Trophoblast cell (in vitro differentiated cells and primary cell): Measurements from ENCODE around the gene TENM3.

Source experiments
- DNase-seq, 2 donors: peaks; one replicate each; pipeline ENCODE4 v3.0.0-alpha.2; 2016
- H2AFZ ChIP-seq: 2 replicates; pipeline ENCODE4 v1.6.1; 2013; ENCODE audit warnings: low read length, moderate library complexity, mild to moderate bottlenecking; ENCODE audit not compliant: insufficient read depth, poor library complexity
- H2AK5ac ChIP-seq: 2 replicates; pipeline ENCODE4 v1.6.1; 2013; ENCODE audit warnings: mild to moderate bottlenecking, low read length
- H2BK120ac ChIP-seq: 2 replicates; pipeline ENCODE4 v1.6.1; 2013; ENCODE audit warnings: low read length, mild to moderate bottlenecking, moderate library complexity; ENCODE audit not compliant: insufficient read depth, poor library complexity
- H2BK12ac ChIP-seq: 2 replicates; pipeline ENCODE4 v1.6.1; 2013; ENCODE audit warnings: mild to moderate bottlenecking, low read length, moderate library complexity
- H2BK5ac ChIP-seq: 2 replicates; pipeline ENCODE4 v1.6.1; 2013; ENCODE audit warnings: low read length, low read depth, moderate library complexity, mild to moderate bottlenecking; ENCODE audit not compliant: poor library complexity
- H3K14ac ChIP-seq: 2 replicates; pipeline ENCODE4 v1.6.1; 2013; ENCODE audit warnings: mild to moderate bottlenecking, low read length
- H3K18ac ChIP-seq: 2 replicates; pipeline ENCODE4 v1.6.1; 2013; ENCODE audit warnings: mild to moderate bottlenecking, low read length
- H3K23ac ChIP-seq: 2 replicates; pipeline ENCODE4 v1.6.1; 2013; ENCODE audit warnings: low read length
- H3K27ac ChIP-seq: 2 replicates; pipeline ENCODE4 v1.5.1; 2013; ENCODE audit warnings: low read depth, mild to moderate bottlenecking, inconsistent platforms, low read length, moderate library complexity
- H3K27me3 ChIP-seq: 2 replicates; pipeline ENCODE4 v1.6.1; 2013; ENCODE audit warnings: inconsistent platforms, mild to moderate bottlenecking, low read length, moderate library complexity; ENCODE audit not compliant: insufficient read depth
- H3K36me3 ChIP-seq, 2 experiments: 1 replicate in 1 of 2; 2 replicates in 1 of 2; pipeline ENCODE4 v1.6.1; 2013; ENCODE audit warnings: low read length in 2 of 2, mild to moderate bottlenecking in 2 of 2, moderate library complexity in 1 of 2; ENCODE audit not compliant: insufficient read depth in 2 of 2, control insufficient read depth in 1 of 2
- H3K4ac ChIP-seq: 2 replicates; pipeline ENCODE4 v1.6.1; 2013; ENCODE audit warnings: low read depth, mild to moderate bottlenecking, low read length, moderate library complexity
- H3K4me1 ChIP-seq, 2 experiments: 1 replicate in 1 of 2; 2 replicates in 1 of 2; pipeline ENCODE4 v1.6.1; 2013; ENCODE audit warnings: low read length in 2 of 2, mild to moderate bottlenecking in 2 of 2, moderate library complexity in 1 of 2; ENCODE audit not compliant: insufficient read depth in 2 of 2, control insufficient read depth in 1 of 2
- H3K4me2 ChIP-seq: 2 replicates; pipeline ENCODE4 v1.6.1; 2013; ENCODE audit warnings: inconsistent platforms, mild to moderate bottlenecking, low read length, moderate library complexity
- H3K4me3 ChIP-seq: 2 replicates; pipeline ENCODE4 v1.5.1; 2013; ENCODE audit warnings: mild to moderate bottlenecking, low read depth, low read length, inconsistent platforms
- H3K79me1 ChIP-seq: one replicate; pipeline ENCODE4 v1.6.1; 2013; ENCODE audit warnings: low read length
- H3K79me2 ChIP-seq: 2 replicates; pipeline ENCODE4 v1.6.1; 2013; ENCODE audit warnings: low read length, mild to moderate bottlenecking; ENCODE audit not compliant: control insufficient read depth, insufficient read depth, poor library complexity
- H3K9ac ChIP-seq: 2 replicates; pipeline ENCODE4 v1.6.1; 2013; ENCODE audit warnings: mild to moderate bottlenecking, low read length
- H3K9me3 ChIP-seq: 2 replicates; pipeline ENCODE4 v1.6.1; 2013; ENCODE audit warnings: low read depth, mild to moderate bottlenecking, control low read depth, inconsistent platforms, low read length; ENCODE audit not compliant: insufficient read depth
- H4K12ac ChIP-seq: 2 replicates; pipeline ENCODE4 v1.6.1; 2013; ENCODE audit warnings: low read depth, mild to moderate bottlenecking, low read length, moderate library complexity
- H4K8ac ChIP-seq: 2 replicates; pipeline ENCODE4 v1.6.1; 2013; ENCODE audit warnings: low read depth, mild to moderate bottlenecking, low read length, moderate library complexity
- H4K91ac ChIP-seq: one replicate; pipeline ENCODE4 v1.6.1; 2013; ENCODE audit warnings: low read depth, mild to moderate bottlenecking, low read length, moderate library complexity
- WGBS: extraction: QIAGEN DNeasy Blood & Tissue Kit; methylation state at CpG from one replicate; pipeline ENCODE4 v1.1.7; 2013; ENCODE audit warnings: missing lambda C conversion rate; ENCODE audit not compliant: insufficient read length, insufficient coverage; ENCODE audit errors: extremely low coverage; 5-methylcytosine and 5-hydroxymethylcytosine counted together

The TENM3 gene

DNA sequence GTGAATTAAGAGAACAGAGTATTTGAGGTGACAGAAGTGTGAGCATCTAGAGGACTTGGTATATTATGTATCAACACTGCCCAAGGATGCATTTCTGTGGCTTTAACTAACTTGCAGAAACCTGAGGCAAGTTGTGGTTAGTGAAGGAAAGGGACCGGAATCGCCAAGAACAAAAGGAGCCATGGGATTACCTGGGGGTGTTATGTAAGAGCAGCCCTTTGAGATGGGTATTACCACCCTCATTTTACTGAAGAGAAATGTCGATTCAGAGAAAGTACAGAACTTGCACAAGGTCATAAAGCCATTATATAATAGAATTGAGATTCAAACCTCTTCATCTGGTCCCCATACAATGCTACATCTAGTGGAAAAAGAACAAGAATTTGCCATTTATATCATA lies 14.3 kb downstream of the TENM3 start:
- no CpG with 5 or more reads among the region's 3 CpGs for WGBS

GRCh38 chr4:182258441-182259000 lies 15.3 kb downstream of the TENM3 start:
- H4K8ac ChIP-seq, result no peak overlapping the region
- H3K79me2 ChIP-seq, result no peaks in the 10 kb centered on the region
- no peak overlapping the region for H3K9ac ChIP-seq
- H3K23ac ChIP-seq, result no peak overlapping the region
- H3K18ac ChIP-seq, result no peak overlapping the region
- peaks cover 7% of the 10 kb centered on the region in 2 experiments for H3K36me3 ChIP-seq
- H3K27me3 ChIP-seq, result no peaks in the 10 kb centered on the region
- H2BK12ac ChIP-seq, result no peak overlapping the region
- H3K9me3 ChIP-seq, result no peaks in the 10 kb centered on the region
- no peak overlapping the region for H3K14ac ChIP-seq
- DNase-seq, result no peak
- H2BK5ac ChIP-seq, result no peak overlapping the region
- H3K4ac ChIP-seq, result no peak overlapping the region
- H3K4me1 ChIP-seq, result peaks cover 0 to 1% of the 10 kb centered on the region in 2 experiments
- no peak overlapping the region for H4K12ac ChIP-seq
- WGBS, result no CpG with 5 or more reads among the region's 4 CpGs
- H2AK5ac ChIP-seq, result no peak overlapping the region
- H4K91ac ChIP-seq, result no peak overlapping the region
- no peak overlapping the region for H3K4me3 ChIP-seq
- H3K79me1 ChIP-seq, result no peaks in the 10 kb centered on the region
- H3K27ac ChIP-seq, result no peak overlapping the region
- H2AFZ ChIP-seq, result no peak overlapping the region
- no peak overlapping the region for H3K4me2 ChIP-seq
- H2BK120ac ChIP-seq, result no peak overlapping the region

More for the DNA sequence above, 14.3 kb downstream of the TENM3 start:
- no peak for DNase-seq
- no peaks in the 10 kb centered on the region for H3K9me3 ChIP-seq
- no peak overlapping the region for H4K91ac ChIP-seq
- peak overlapping the region; percentile 85 for H3K4ac ChIP-seq
- no peak overlapping the region for H4K12ac ChIP-seq
- H3K27ac ChIP-seq, result no peak overlapping the region
- no peak overlapping the region for H2BK120ac ChIP-seq
- H2BK12ac ChIP-seq, result no peak overlapping the region
- no peaks in the 10 kb centered on the region for H3K27me3 ChIP-seq
- no peaks in the 10 kb centered on the region for H3K79me1 ChIP-seq
- H3K36me3 ChIP-seq, result peaks cover 5 to 7% of the 10 kb centered on the region in 2 experiments
- H3K14ac ChIP-seq, result no peak overlapping the region
- H3K4me3 ChIP-seq, result no peak overlapping the region
- no peaks in the 10 kb centered on the region for H3K4me1 ChIP-seq
- no peak overlapping the region for H2AK5ac ChIP-seq
- H3K4me2 ChIP-seq, result no peak overlapping the region
- H3K23ac ChIP-seq, result no peak overlapping the region
- H2AFZ ChIP-seq, result no peak overlapping the region
- H3K79me2 ChIP-seq, result peaks cover 2% of the 10 kb centered on the region
- H3K18ac ChIP-seq, result no peak overlapping the region
- no peak overlapping the region for H4K8ac ChIP-seq
- no peak overlapping the region for H2BK5ac ChIP-seq
- H3K9ac ChIP-seq, result no peak overlapping the region

GRCh38 chr4:182261651-182262223 lies 18.5 kb downstream of the TENM3 start:
- Histone ChIP-seq H2AK5ac (no peak overlapping the region), H3K23ac (no peak overlapping the region), H4K8ac (no peak overlapping the region), H3K9ac (no peak overlapping the region), H3K18ac (no peak overlapping the region), H3K14ac (no peak overlapping the region), H3K4me2 (no peak overlapping the region), H3K79me1 (no peaks in the 10 kb centered on the region), H2BK120ac (no peak overlapping the region), H4K12ac (no peak overlapping the region), H3K36me3 (peaks cover 7 to 9% of the 10 kb centered on the region in 2 experiments), H3K79me2 (no peaks in the 10 kb centered on the region), H2AFZ (no peak overlapping the region), H3K4me1 (peaks cover 0 to 2% of the 10 kb centered on the region in 2 experiments), H4K91ac (no peak overlapping the region), H3K9me3 (no peaks in the 10 kb centered on the region), H3K4me3 (no peak overlapping the region), H2BK5ac (no peak overlapping the region), H3K27me3 (no peaks in the 10 kb centered on the region), H2BK12ac (no peak overlapping the region), H3K4ac (no peak overlapping the region), H3K27ac (no peak overlapping the region)
- DNase-seq, result no peak
- no CpG with 5 or more reads among the region's 8 CpGs for WGBS

DNA sequence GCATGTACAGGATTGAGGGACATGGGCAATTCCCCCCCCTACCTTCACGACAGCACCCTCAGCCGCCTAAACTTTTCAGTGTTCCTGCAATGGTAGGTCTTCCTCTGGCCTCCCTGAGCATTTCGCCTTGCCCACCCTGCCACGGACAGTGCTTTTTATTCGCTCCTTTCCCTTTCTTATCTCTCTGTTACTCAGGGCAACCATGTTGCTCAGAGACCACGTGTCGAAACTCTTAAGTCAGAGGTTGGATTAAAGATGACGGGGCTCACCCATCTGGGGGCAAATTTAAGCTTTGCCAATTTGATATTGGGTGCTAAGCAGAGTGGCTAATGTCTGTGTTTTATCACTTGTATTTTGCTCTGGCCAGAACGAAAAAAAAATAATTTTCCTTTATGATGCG lies 20.4 kb downstream of the TENM3 start:
- Histone ChIP-seq H3K18ac (no peak overlapping the region), H3K4me3 (no peak overlapping the region), H2BK5ac (no peak overlapping the region), H2BK120ac (no peak overlapping the region), H3K14ac (no peak overlapping the region), H3K36me3 (peaks cover 7 to 9% of the 10 kb centered on the region in 2 experiments), H3K27ac (no peak overlapping the region), H3K4me2 (no peak overlapping the region), H3K4ac (no peak overlapping the region), H3K79me1 (no peaks in the 10 kb centered on the region), H4K8ac (no peak overlapping the region), H2BK12ac (no peak overlapping the region), H4K91ac (no peak overlapping the region), H3K27me3 (no peaks in the 10 kb centered on the region), H3K79me2 (no peaks in the 10 kb centered on the region), H4K12ac (no peak overlapping the region), H3K23ac (no peak overlapping the region), H2AK5ac (no peak overlapping the region), H3K4me1 (peaks cover 0 to 2% of the 10 kb centered on the region in 2 experiments), H3K9me3 (no peaks in the 10 kb centered on the region), H3K9ac (no peak overlapping the region), H2AFZ (no peak overlapping the region)
- no peak for DNase-seq
- WGBS, result no CpG with 5 or more reads among the region's 10 CpGs
